CD14-positive monocyte (primary cell): ENCODE results near the gene LUZP2. TPM values are rescaled to one million over a fixed set of nuclear protein-coding genes. Genes with fewer than 3 reads are reported as not detected.

Experiments used
- DNase-seq, 3 donors: peaks; one replicate each; pipeline ENCODE4 v3.0.0-alpha.2; 2011 to 2022
- H2AFZ ChIP-seq: 2 replicates; pipeline ENCODE4 v1.6.0; 2012; ENCODE audit warnings: mild to moderate bottlenecking, low read depth, low read length, inconsistent platforms; ENCODE audit not compliant: insufficient read depth, poor library complexity, severe bottlenecking
- H3K27ac ChIP-seq, 2 donors: 1 replicate in 1 of 2; 2 replicates in 1 of 2; pipeline ENCODE4 v1.5.1; 2012 to 2013; ENCODE audit warnings: low read length in 2 of 2, control low read depth in 1 of 2, inconsistent platforms in 1 of 2, low read depth in 1 of 2, mild to moderate bottlenecking in 1 of 2
- H3K27me3 ChIP-seq, 2 donors: one replicate each; pipeline versions ENCODE4 v1.6.0 to v1.6.1; 2011 to 2013; ENCODE audit warnings: low read length in 2 of 2; ENCODE audit not compliant: control insufficient read depth in 2 of 2, insufficient read depth in 2 of 2
- H3K36me3 ChIP-seq, 2 donors: replicated peaks in 1 of 2; 1 replicate in 1 of 2; 2 replicates in 1 of 2; pipeline versions ENCODE4 v1.5.1 to v1.6.1; 2012 to 2013; ENCODE audit warnings: low read length in 2 of 2, control low read depth in 1 of 2, inconsistent platforms in 1 of 2, mild to moderate bottlenecking in 1 of 2; ENCODE audit not compliant: insufficient read depth in 2 of 2, control insufficient read depth in 1 of 2
- H3K4me1 ChIP-seq, 2 donors: 1 replicate in 1 of 2; 2 replicates in 1 of 2; pipeline versions ENCODE4 v1.5.1 to v1.6.1; 2012 to 2013; ENCODE audit warnings: low read length in 2 of 2, control low read depth in 1 of 2, inconsistent platforms in 1 of 2, mild to moderate bottlenecking in 1 of 2, moderate library complexity in 1 of 2; ENCODE audit not compliant: insufficient read depth in 2 of 2, control insufficient read depth in 1 of 2
- H3K4me2 ChIP-seq: replicated peaks from 2 replicates; pipeline ENCODE3; 2012; ENCODE audit warnings: low read length, moderate library complexity, mild to moderate bottlenecking; ENCODE audit not compliant: poor library complexity, severe bottlenecking; ENCODE audit errors: extremely low read depth
- H3K4me3 ChIP-seq, 3 experiments: fragments of 200-600 bp in 1 of 3; sonication (generic) in 1 of 3; replicated peaks in 1 of 3; 1 replicate in 2 of 3; 2 replicates in 1 of 3; pipeline ENCODE4 v1.5.1; 2011 to 2013; ENCODE audit warnings: low read length in 3 of 3, mild to moderate bottlenecking in 3 of 3, control low read depth in 2 of 3, low read depth in 2 of 3, inconsistent platforms in 1 of 3, moderate library complexity in 1 of 3
- H3K79me2 ChIP-seq: 2 replicates; pipeline ENCODE4 v1.6.0; 2012; ENCODE audit warnings: mild to moderate bottlenecking, control low read depth, inconsistent platforms, low read length, moderate library complexity; ENCODE audit not compliant: insufficient read depth
- H3K9ac ChIP-seq: 2 replicates; pipeline ENCODE4 v1.6.0; 2017; ENCODE audit warnings: low read length, mild to moderate bottlenecking; ENCODE audit not compliant: insufficient read depth, poor library complexity, severe bottlenecking
- H3K9me3 ChIP-seq, 2 donors: replicated peaks in 1 of 2; 1 replicate in 1 of 2; 2 replicates in 1 of 2; pipeline versions ENCODE4 v1.5.1 to v1.6.1; 2012 to 2013; ENCODE audit warnings: low read length in 2 of 2, control low read depth in 1 of 2; ENCODE audit not compliant: control insufficient read depth in 1 of 2, insufficient read depth in 1 of 2
- H4K20me1 ChIP-seq: 2 replicates; pipeline ENCODE4 v1.6.0; 2012; ENCODE audit warnings: mild to moderate bottlenecking, low read length, control low read depth, moderate library complexity; ENCODE audit not compliant: insufficient read depth
- H3K27ac Mint-ChIP-seq, 7 donors: one replicate each; pipeline ENCODE4 v1.8.0; 2020; ENCODE audit warnings: mild to moderate bottlenecking in 7 of 7, mixed read lengths in 7 of 7, moderate library complexity in 6 of 7, inconsistent platforms in 2 of 7
- H3K27me3 Mint-ChIP-seq, 3 donors: one replicate each; pipeline ENCODE4 v1.8.0; 2021 to 2022; ENCODE audit warnings: low read depth in 3 of 3, mild to moderate bottlenecking in 3 of 3, mixed read lengths in 3 of 3, moderate library complexity in 3 of 3, inconsistent platforms in 1 of 3
- H3K36me3 Mint-ChIP-seq, 2 donors: one replicate each; pipeline ENCODE4 v1.8.0; 2020; ENCODE audit warnings: mixed read lengths in 2 of 2, inconsistent platforms in 1 of 2, mild to moderate bottlenecking in 1 of 2
- H3K4me1 Mint-ChIP-seq: one replicate; pipeline ENCODE4 v1.8.0; 2020; ENCODE audit warnings: mild to moderate bottlenecking, mixed read lengths
- H3K4me3 Mint-ChIP-seq, 2 donors: one replicate each; pipeline ENCODE4 v1.8.0; 2020; ENCODE audit warnings: mild to moderate bottlenecking in 2 of 2, mixed read lengths in 2 of 2, moderate library complexity in 1 of 2
- H3K9me3 Mint-ChIP-seq, 7 donors: one replicate each; pipeline ENCODE4 v1.8.0; 2020 to 2022; ENCODE audit warnings: mixed read lengths in 7 of 7, mild to moderate bottlenecking in 6 of 7, moderate library complexity in 6 of 7, inconsistent platforms in 2 of 7
- CTCF ChIP-seq: fragments of 200-600 bp; IDR thresholded peaks from one replicate; pipeline ENCODE4 v1.8.0; 2022; ENCODE audit warnings: antibody characterized with exemption, mild to moderate bottlenecking
- WGBS: methylation state at CpG from one replicate; pipeline ENCODE4 v1.1.5; 2013; ENCODE audit warnings: missing lambda C conversion rate; ENCODE audit not compliant: insufficient coverage; 5-methylcytosine and 5-hydroxymethylcytosine counted together
- intact Hi-C, 2 donors: fragments of 100-400 bp; cut with micrococcal nuclease; formaldehyde crosslinking; loops; one replicate each; pipeline versions ENCODE4 v1.15.0 to v1.15.1; 2023
- polyA plus RNA-seq, 3 donors: library from polyadenylated mRNA; depleted of rRNA in 1 of 3; unstranded in 2 of 3; stranded (reverse) in 1 of 3; fragments of 300-500 nt in 2 of 3; fragments of >200 nt in 1 of 3; fragmentation: Illumina TruSeq in 2 of 3; gene quantifications; 1 replicate in 2 of 3; 2 replicates in 1 of 3; pipeline ENCODE4 v1.2.3, GENCODE V29; 2012 to 2021

Gene LUZP2
- polyA plus RNA-seq, 3 donors = not detected

DNA sequence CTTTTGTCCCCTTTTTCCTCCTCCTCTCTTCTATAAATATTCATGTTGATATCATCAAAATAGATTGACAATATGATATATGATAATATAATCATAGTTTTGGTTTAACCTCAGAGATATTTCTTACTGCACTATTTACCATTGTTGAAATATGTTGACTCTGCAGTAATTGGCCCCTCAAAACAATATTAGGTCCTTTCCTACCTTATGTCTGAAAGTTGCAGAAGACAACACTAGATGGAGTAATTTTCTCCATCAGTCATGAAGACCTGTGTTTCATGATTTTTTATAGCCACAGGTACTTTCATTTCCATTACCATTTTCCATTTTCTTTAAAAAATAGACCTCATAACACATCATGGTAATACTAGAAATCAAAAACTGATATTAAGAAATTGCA lies 284.4 kb downstream of the LUZP2 start:
- intact Hi-C loops = no loop called here
- H3K36me3 ChIP-seq = no peaks in the 10 kb centered on the region
- Mint-ChIP-seq H3K36me3 (no peaks in the 10 kb centered on the region), H3K27me3 (peaks cover 0 to 1% (median 0%) of the 10 kb centered on the region in 3 donors), H3K9me3 (no peaks in the 10 kb centered on the region), H3K4me3 (no peak overlapping the region), H3K27ac (no peak overlapping the region), H3K4me1 (no peaks in the 10 kb centered on the region)
- H3K27me3 ChIP-seq = no peaks in the 10 kb centered on the region
- no peaks in the 10 kb centered on the region for H3K79me2 ChIP-seq
- H2AFZ ChIP-seq = no peak overlapping the region
- H3K4me2 ChIP-seq = no peak overlapping the region
- DNase-seq = no peak
- no peak overlapping the region for H3K9ac ChIP-seq
- TF ChIP-seq CTCF = no peak
- H4K20me1 ChIP-seq = no peaks in the 10 kb centered on the region
- no peak overlapping the region for H3K4me3 ChIP-seq
- no peak overlapping the region for H3K27ac ChIP-seq
- no peaks in the 10 kb centered on the region for H3K4me1 ChIP-seq
- no peaks in the 10 kb centered on the region for H3K9me3 ChIP-seq

GRCh38 chr11:24793479-24793878 lies 296.6 kb downstream of the LUZP2 start:
- H3K9me3 Mint-ChIP-seq = no peaks in the 10 kb centered on the region

More at GRCh38 chr11:24793479-24793878, 296.6 kb downstream of the LUZP2 start:
- no peak for TF ChIP-seq CTCF
- Histone ChIP-seq H2AFZ (no peak overlapping the region), H3K27ac (no peak overlapping the region), H3K79me2 (no peaks in the 10 kb centered on the region), H3K4me1 (no peaks in the 10 kb centered on the region), H3K9me3 (no peaks in the 10 kb centered on the region), H3K9ac (no peak overlapping the region), H3K36me3 (no peaks in the 10 kb centered on the region), H3K27me3 (no peaks in the 10 kb centered on the region), H3K4me2 (no peak overlapping the region), H4K20me1 (no peaks in the 10 kb centered on the region), H3K4me3 (no peak overlapping the region)
- Mint-ChIP-seq H3K36me3 (no peaks in the 10 kb centered on the region), H3K4me3 (no peak overlapping the region), H3K27ac (no peak overlapping the region), H3K4me1 (no peaks in the 10 kb centered on the region), H3K27me3 (no peaks in the 10 kb centered on the region)
- intact Hi-C loops = no loop called here
- 40% methylated on average over 1 of the region's 2 CpGs for WGBS
- DNase-seq = no peak
